ENCODE results near the gene EGFR. TPM values are rescaled to one million over a fixed set of nuclear protein-coding genes. Genes with fewer than 3 reads are reported as not detected.

The EGFR gene
- total RNA-seq, 1 donor from 2014 or later = 5.0 TPM

DNA sequence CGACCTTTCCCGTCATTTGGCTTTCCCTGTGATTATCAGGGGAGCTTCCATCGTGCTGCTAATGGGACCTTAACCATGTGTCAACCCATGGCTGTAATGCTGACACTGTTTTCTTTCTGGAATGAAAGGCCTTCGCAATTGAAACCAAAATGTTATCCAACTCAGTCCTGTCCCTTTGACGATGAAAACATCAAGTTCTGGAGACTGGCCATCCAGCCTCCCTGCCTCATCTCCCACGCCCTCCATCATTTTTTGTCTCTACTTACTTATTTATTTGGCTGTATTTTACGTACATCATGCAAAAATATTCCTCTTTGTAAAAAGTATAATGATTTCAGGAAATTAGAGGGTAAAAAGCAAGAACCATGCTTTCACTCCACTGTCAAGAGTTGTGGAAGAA, 69.8 kb downstream of the EGFR start:
- Mint-ChIP-seq H3K4me3 (ENCODE audit: unreplicated experiment) (no peak overlapping the region), H3K4me1 (ENCODE audit: unreplicated experiment) (no peaks in the 10 kb centered on the region), H3K27ac (ENCODE audit: unreplicated experiment) (no peak overlapping the region), H3K27me3 (ENCODE audit: unreplicated experiment) (peaks cover 6% of the 10 kb centered on the region), H3K9me3 (ENCODE audit: unreplicated experiment) (no peaks in the 10 kb centered on the region), H3K36me3 (ENCODE audit: low read depth, unreplicated experiment) (no peaks in the 10 kb centered on the region)
- TF ChIP-seq, protein P1, sequence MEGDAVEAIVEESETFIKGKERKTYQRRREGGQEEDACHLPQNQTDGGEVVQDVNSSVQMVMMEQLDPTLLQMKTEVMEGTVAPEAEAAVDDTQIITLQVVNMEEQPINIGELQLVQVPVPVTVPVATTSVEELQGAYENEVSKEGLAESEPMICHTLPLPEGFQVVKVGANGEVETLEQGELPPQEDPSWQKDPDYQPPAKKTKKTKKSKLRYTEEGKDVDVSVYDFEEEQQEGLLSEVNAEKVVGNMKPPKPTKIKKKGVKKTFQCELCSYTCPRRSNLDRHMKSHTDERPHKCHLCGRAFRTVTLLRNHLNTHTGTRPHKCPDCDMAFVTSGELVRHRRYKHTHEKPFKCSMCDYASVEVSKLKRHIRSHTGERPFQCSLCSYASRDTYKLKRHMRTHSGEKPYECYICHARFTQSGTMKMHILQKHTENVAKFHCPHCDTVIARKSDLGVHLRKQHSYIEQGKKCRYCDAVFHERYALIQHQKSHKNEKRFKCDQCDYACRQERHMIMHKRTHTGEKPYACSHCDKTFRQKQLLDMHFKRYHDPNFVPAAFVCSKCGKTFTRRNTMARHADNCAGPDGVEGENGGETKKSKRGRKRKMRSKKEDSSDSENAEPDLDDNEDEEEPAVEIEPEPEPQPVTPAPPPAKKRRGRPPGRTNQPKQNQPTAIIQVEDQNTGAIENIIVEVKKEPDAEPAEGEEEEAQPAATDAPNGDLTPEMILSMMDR (IDR thresholded peaks at IDR 0.05; ENCODE audit: unreplicated experiment) = no peak
- no peak for DNase-seq (ENCODE audit: low spot score)

- Mint-ChIP-seq H3K36me3 (ENCODE audit: low read depth, unreplicated experiment) (no peaks in the 10 kb centered on the region), H3K9me3 (ENCODE audit: unreplicated experiment) (no peaks in the 10 kb centered on the region), H3K27ac (ENCODE audit: unreplicated experiment) (no peak overlapping the region), H3K27me3 (ENCODE audit: unreplicated experiment) (peaks cover 3% of the 10 kb centered on the region), H3K4me3 (ENCODE audit: unreplicated experiment) (no peak overlapping the region), H3K4me1 (ENCODE audit: unreplicated experiment) (no peaks in the 10 kb centered on the region)
- no peak for DNase-seq (ENCODE audit: low spot score)
- TF ChIP-seq, protein P1 (IDR thresholded peaks at IDR 0.05; ENCODE audit: unreplicated experiment) = no peak
Observed at GRCh38 chr7:55092186-55092974, 73.6 kb downstream of the EGFR start.

- no peaks in the 10 kb centered on the region for H3K36me3 Mint-ChIP-seq (ENCODE audit: low read depth, unreplicated experiment)
- TF ChIP-seq, protein P1 (IDR thresholded peaks at IDR 0.05; ENCODE audit: unreplicated experiment) = no peak
- no peaks in the 10 kb centered on the region for H3K4me1 Mint-ChIP-seq (ENCODE audit: unreplicated experiment)
Observed at GRCh38 chr7:55092975-55093373, 74.2 kb downstream of the EGFR start.

DNA sequence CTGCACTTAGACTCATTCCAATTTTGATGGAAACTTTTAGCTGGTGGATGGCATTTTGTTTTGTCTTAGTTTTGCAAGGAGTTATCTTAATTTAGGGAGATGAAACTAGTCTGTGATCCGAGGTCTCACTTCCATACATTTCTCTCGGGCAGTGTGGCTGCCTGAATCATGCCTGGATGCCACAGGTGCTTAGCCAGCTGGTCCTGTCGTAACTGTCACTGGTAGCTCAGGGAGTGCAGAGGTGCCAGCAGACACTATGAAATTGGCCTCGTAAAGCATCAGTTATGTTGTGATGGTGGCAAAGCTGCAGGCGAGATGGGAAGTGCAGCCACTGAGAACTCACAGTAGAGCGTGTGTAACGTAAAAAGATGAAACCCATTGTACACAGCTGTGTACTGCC, 74.9 kb downstream of the EGFR start:
- no peak overlapping the region for H3K27ac Mint-ChIP-seq (ENCODE audit: unreplicated experiment)
- TF ChIP-seq, protein P1 (IDR thresholded peaks at IDR 0.05; ENCODE audit: unreplicated experiment) = no peak
- H3K9me3 Mint-ChIP-seq (ENCODE audit: unreplicated experiment) = no peaks in the 10 kb centered on the region
- H3K4me3 Mint-ChIP-seq (ENCODE audit: unreplicated experiment) = no peak overlapping the region
- no peaks in the 10 kb centered on the region for H3K36me3 Mint-ChIP-seq (ENCODE audit: low read depth, unreplicated experiment)
- peaks cover 3% of the 10 kb centered on the region for H3K27me3 Mint-ChIP-seq (ENCODE audit: unreplicated experiment)
- H3K4me1 Mint-ChIP-seq (ENCODE audit: unreplicated experiment) = no peaks in the 10 kb centered on the region
- DNase-seq (ENCODE audit: low spot score) = no peak

More at GRCh38 chr7:55092975-55093373, 74.2 kb downstream of the EGFR start:
- no peak overlapping the region for H3K4me3 Mint-ChIP-seq (ENCODE audit: unreplicated experiment)
- no peak for DNase-seq (ENCODE audit: low spot score)
- H3K27ac Mint-ChIP-seq (ENCODE audit: unreplicated experiment) = no peak overlapping the region
- H3K9me3 Mint-ChIP-seq (ENCODE audit: unreplicated experiment) = no peaks in the 10 kb centered on the region
- peaks cover 3% of the 10 kb centered on the region for H3K27me3 Mint-ChIP-seq (ENCODE audit: unreplicated experiment)

DNA sequence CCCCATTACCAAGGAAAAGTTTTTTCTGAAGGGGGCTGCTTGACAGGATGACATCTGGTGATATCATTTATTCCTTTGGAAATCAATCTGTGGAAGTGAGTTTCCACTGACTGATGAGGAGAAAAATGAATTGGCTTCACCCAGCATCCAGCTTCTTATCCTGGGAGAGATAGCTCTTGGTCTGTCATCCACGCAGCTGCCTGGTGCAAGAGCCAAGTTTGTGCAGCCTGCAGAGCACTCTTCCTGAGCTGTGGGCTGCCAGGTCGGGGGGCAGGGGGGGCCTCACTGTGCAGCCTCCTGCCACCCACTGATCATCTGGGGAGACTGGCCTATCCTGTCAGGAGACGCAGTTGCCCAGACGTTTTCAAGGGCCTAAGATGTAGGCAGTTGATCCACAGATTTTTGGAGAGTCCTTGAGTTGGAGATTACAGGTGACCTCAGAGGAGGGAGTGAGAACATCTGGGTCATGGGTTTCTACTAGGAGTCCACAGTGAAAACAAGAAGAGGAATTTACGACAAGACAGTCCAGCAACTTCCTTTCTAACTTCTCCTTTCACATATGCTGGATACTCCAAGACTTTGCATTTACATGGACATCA, 75.4 kb downstream of the EGFR start:
- Mint-ChIP-seq H3K4me3 (ENCODE audit: unreplicated experiment) (no peak overlapping the region), H3K27me3 (ENCODE audit: unreplicated experiment) (peaks cover 3% of the 10 kb centered on the region), H3K9me3 (ENCODE audit: unreplicated experiment) (no peaks in the 10 kb centered on the region), H3K4me1 (ENCODE audit: unreplicated experiment) (no peaks in the 10 kb centered on the region), H3K36me3 (ENCODE audit: low read depth, unreplicated experiment) (no peaks in the 10 kb centered on the region), H3K27ac (ENCODE audit: unreplicated experiment) (no peak overlapping the region)
- TF ChIP-seq, protein P1 (IDR thresholded peaks at IDR 0.05; ENCODE audit: unreplicated experiment) = no peak
- no peak for DNase-seq (ENCODE audit: low spot score)
